HepG2 (cell line): Measurements from ENCODE around the gene PRKAR2B. TPM values are rescaled to one million over a fixed set of nuclear protein-coding genes. Genes with fewer than 3 reads are reported as not detected.

Experiments used
- ATF6 ChIP-seq: sonication (generic); formaldehyde crosslinking; conservative IDR thresholded peaks from 2 replicates; pipeline ENCODE4 v1.4.0; 2020; ENCODE audit warnings: missing genetic modification reagents
- CREM ChIP-seq, 2 experiments: sonication (generic) in 1 of 2; formaldehyde crosslinking in 1 of 2; IDR thresholded peaks; 2 replicates each; pipeline versions ENCODE4 v1.4.0 to v1.6.1; 2016 to 2020; ENCODE audit warnings: antibody characterized with exemption in 1 of 2, mild to moderate bottlenecking in 1 of 2, missing genetic modification reagents in 1 of 2
- GTF3A ChIP-seq: sonication (generic); formaldehyde crosslinking; conservative IDR thresholded peaks from 2 replicates; pipeline ENCODE4 v1.4.0; 2020; ENCODE audit warnings: mild to moderate bottlenecking, missing genetic modification reagents
- HOXA9 ChIP-seq: sonication (generic); formaldehyde crosslinking; IDR thresholded peaks from 2 replicates; pipeline ENCODE4 v1.8.1; 2022; ENCODE audit warnings: missing genetic modification reagents, mild to moderate bottlenecking, moderate library complexity, borderline replicate concordance
- MED1 ChIP-seq: sonication (generic); formaldehyde crosslinking; IDR thresholded peaks from 2 replicates; pipeline ENCODE4 v1.4.0; 2020; ENCODE audit warnings: missing genetic modification reagents
- MEIS2 ChIP-seq: sonication (generic); formaldehyde crosslinking; IDR thresholded peaks from 2 replicates; pipeline ENCODE4 v1.9.0; 2021; ENCODE audit warnings: mild to moderate bottlenecking, missing genetic modification reagents
- NFE2L2 ChIP-seq: fragments of 150-350 bp; IDR thresholded peaks from 2 replicates; pipeline ENCODE4 v1.6.1; 2014; ENCODE audit warnings: low read length
- NKX3-1 ChIP-seq: sonication (generic); formaldehyde crosslinking; IDR thresholded peaks from 2 replicates; pipeline ENCODE4 v1.5.0; 2020; ENCODE audit warnings: missing genetic modification reagents
- PHF5A ChIP-seq: IDR thresholded peaks from one replicate; pipeline ENCODE4 v1.6.1; 2018; ENCODE audit warnings: low read depth, missing genetic modification reagents; ENCODE audit not compliant: unreplicated experiment
- PLRG1 ChIP-seq: fragments of 450-650 bp; conservative IDR thresholded peaks from 2 replicates; pipeline ENCODE4 v1.6.1; 2016
- SP2 ChIP-seq: sonication (generic); formaldehyde crosslinking; IDR thresholded peaks from 2 replicates; pipeline ENCODE4 v1.5.1; 2020; ENCODE audit warnings: mild to moderate bottlenecking, missing genetic modification reagents
- ZFP1 ChIP-seq: IDR thresholded peaks from 2 replicates; pipeline ENCODE4 v1.6.1; 2016
- ZMYM4 ChIP-seq: sonication (generic); formaldehyde crosslinking; IDR thresholded peaks from 2 replicates; pipeline ENCODE4 v1.8.1; 2023; ENCODE audit warnings: mild to moderate bottlenecking, missing genetic modification reagents
- ZNF18 ChIP-seq: sonication (generic); formaldehyde crosslinking; IDR thresholded peaks from 2 replicates; pipeline ENCODE4 v1.8.0; 2022; ENCODE audit warnings: mild to moderate bottlenecking, missing genetic modification reagents; ENCODE audit not compliant: insufficient replicate concordance
- ZNF292 ChIP-seq: sonication (generic); formaldehyde crosslinking; IDR thresholded peaks from 2 replicates; pipeline ENCODE4 v1.8.1; 2022; ENCODE audit warnings: mild to moderate bottlenecking, low read depth, missing genetic modification reagents, borderline replicate concordance
- ZNF432 ChIP-seq: sonication (generic); formaldehyde crosslinking; IDR thresholded peaks from 2 replicates; pipeline ENCODE4 v1.5.0; 2020; ENCODE audit warnings: missing genetic modification reagents, mild to moderate bottlenecking, borderline replicate concordance
- ZNF691 ChIP-seq: sonication (generic); formaldehyde crosslinking; IDR thresholded peaks from 2 replicates; pipeline ENCODE4 v1.4.0; 2020; ENCODE audit warnings: missing genetic modification reagents, low read depth, mild to moderate bottlenecking, borderline replicate concordance
- ZNF839 ChIP-seq: sonication (generic); formaldehyde crosslinking; IDR thresholded peaks from 2 replicates; pipeline ENCODE4 v1.4.0; 2020; ENCODE audit warnings: missing genetic modification reagents, mild to moderate bottlenecking, borderline replicate concordance
- ZSCAN9 ChIP-seq: IDR thresholded peaks from 2 replicates; pipeline ENCODE4 v1.6.1; 2016; ENCODE audit warnings: borderline replicate concordance
- polyA plus RNA-seq, 8 experiments: library from polyadenylated mRNA; depleted of rRNA in 3 of 8; stranded (reverse) in 7 of 8; unstranded in 1 of 8; fragments of >200 nt; fragmentation: Illumina TruSeq in 4 of 8; extraction: Trizol in 4 of 8; gene quantifications; 2 replicates each; pipeline versions ENCODE4 v1.2.1 to v1.2.3, GENCODE V29; 2011 to 2016; ENCODE audit warnings: low read depth in 4 of 8, missing spikeins in 1 of 8, mixed read lengths in 1 of 8; ENCODE audit not compliant: insufficient read depth in 1 of 8
- total RNA-seq, 5 experiments: library from RNA; depleted of rRNA; stranded (reverse); fragments of >200 nt; fragmentation: Illumina TruSeq; extraction: Trizol; gene quantifications; 2 replicates each; pipeline ENCODE4 v1.2.3, GENCODE V29; 2016; ENCODE audit warnings: low read depth in 1 of 5
- TF ChIP-seq, protein P1 (sequence below): sonication (generic); formaldehyde crosslinking; IDR thresholded peaks from 2 replicates; pipeline ENCODE4 v1.4.0; 2020; ENCODE audit warnings: mild to moderate bottlenecking, missing genetic modification reagents
- TF ChIP-seq, protein P2 (sequence below): IDR thresholded peaks from 2 replicates; pipeline ENCODE4 v1.6.1; 2016; ENCODE audit warnings: low read depth, control low read depth

PRKAR2B gene
- total and polyA plus RNA-seq, 2 of the 13 experiments (the other 11 are each of a cell fraction or from before 2014, with no cell fraction given), result not detected

- TF ChIP-seq CREM (IDR thresholded peaks at IDR 0.05) (no peak), CREM (CRISPR knock-in tag; IDR thresholded peaks at IDR 0.05) (no peak), ZFP1 (CRISPR knock-in tag) (peak; percentile 43; the same call in 1 of the 2 replicates), ZNF18 (peak; percentile 38), ZNF839 (CRISPR knock-in tag) (no peak), ZNF691 (CRISPR knock-in tag) (0 out of 2 replicates have a peak, but pooled peaks have one; percentile 45), MED1 (peak; percentile 79), GTF3A (no peak), HOXA9 (CRISPR knock-in tag) (no peak), PHF5A (CRISPR knock-in tag) (peak; percentile 47), ZNF292 (peak; percentile 69; the same call in 1 of the 2 replicates), ZNF432 (CRISPR knock-in tag) (no peak), MEIS2 (CRISPR knock-in tag) (peak; percentile 82), ZSCAN9 (CRISPR knock-in tag) (no peak), ZMYM4 (CRISPR knock-in tag) (peak; percentile 84), NFE2L2 (no peak), PLRG1 (no peak), SP2 (CRISPR knock-in tag) (no peak), ATF6 (CRISPR knock-in tag) (no peak), NKX3-1 (CRISPR knock-in tag) (no peak)
- TF ChIP-seq, protein P1, sequence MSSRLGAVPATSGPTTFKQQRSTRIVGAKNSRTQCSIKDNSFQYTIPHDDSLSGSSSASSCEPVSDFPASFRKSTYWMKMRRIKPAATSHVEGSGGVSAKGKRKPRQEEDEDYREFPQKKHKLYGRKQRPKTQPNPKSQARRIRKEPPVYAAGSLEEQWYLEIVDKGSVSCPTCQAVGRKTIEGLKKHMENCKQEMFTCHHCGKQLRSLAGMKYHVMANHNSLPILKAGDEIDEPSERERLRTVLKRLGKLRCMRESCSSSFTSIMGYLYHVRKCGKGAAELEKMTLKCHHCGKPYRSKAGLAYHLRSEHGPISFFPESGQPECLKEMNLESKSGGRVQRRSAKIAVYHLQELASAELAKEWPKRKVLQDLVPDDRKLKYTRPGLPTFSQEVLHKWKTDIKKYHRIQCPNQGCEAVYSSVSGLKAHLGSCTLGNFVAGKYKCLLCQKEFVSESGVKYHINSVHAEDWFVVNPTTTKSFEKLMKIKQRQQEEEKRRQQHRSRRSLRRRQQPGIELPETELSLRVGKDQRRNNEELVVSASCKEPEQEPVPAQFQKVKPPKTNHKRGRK, result no peak
- TF ChIP-seq, protein P2, sequence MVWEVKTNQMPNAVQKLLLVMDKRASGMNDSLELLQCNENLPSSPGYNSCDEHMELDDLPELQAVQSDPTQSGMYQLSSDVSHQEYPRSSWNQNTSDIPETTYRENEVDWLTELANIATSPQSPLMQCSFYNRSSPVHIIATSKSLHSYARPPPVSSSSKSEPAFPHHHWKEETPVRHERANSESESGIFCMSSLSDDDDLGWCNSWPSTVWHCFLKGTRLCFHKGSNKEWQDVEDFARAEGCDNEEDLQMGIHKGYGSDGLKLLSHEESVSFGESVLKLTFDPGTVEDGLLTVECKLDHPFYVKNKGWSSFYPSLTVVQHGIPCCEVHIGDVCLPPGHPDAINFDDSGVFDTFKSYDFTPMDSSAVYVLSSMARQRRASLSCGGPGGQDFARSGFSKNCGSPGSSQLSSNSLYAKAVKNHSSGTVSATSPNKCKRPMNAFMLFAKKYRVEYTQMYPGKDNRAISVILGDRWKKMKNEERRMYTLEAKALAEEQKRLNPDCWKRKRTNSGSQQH, result peak; percentile 99
These were observed 124.9 kb downstream of the PRKAR2B start (continued) for GRCh38 chr7:107169120-107170050.
